Measurements from ENCODE around the gene MSMP.

Gene MSMP

DNA sequence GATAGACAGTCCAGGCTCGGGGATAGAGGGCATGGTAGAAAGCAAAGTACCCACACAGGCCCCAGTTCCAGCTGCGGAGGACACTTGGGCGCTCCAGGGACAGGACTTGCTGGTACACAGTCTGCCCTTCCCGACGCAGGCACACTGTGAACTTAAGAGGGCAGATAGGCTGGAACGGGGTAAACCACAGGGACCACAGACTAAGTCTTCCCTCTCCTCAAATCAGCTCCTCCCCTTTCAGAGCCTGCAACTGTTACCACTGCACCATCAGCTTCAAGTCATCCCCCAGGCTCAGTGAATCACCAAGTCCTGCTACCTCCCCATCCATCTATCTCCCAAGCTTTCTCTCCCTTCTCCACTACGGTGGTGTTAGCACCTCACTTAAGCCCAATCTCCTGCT, 12.3 kb downstream of the MSMP start:
- no peak for DNase-seq

DNA sequence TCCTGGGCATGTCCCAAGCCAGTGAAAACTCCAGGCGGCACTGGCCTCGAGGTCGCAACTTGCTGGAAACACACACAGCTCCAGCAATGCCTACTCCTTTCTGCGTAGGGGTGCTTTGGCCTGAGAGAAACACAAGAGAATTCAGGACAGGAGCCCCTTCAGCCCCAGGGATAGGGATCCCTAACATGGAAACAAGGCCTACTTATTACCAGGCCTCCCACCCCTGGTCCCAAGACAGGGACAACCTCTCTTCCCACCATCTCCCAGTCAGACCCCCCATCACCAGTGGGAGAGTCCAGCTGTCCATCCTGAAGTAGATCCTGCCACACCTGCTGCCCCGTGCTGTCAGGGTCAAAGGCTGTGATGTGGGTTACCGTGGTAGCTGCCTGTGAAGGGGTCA, 13.8 kb downstream of the MSMP start:
- DNase-seq, result no peak

DNA sequence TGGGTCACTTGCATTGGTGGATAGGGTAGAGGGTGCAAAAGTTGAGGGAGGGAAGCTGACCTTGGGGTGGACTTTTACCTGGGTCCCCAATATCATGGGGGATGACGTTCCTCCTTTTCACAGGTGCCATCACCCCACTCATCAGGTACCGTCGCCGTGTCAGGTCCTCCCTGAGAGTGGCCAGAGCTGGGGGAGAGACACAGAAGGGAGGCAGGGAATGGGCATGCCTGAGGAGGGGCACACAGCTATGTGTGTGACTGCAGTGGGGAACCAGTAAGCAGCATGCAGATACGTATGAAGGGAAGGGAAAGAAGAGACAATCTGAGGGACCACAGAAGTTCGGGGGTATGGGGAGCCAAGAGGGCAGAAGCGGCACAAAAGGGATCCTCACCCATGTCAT, 15.2 kb downstream of the MSMP start:
- DNase-seq, result no peak

DNA sequence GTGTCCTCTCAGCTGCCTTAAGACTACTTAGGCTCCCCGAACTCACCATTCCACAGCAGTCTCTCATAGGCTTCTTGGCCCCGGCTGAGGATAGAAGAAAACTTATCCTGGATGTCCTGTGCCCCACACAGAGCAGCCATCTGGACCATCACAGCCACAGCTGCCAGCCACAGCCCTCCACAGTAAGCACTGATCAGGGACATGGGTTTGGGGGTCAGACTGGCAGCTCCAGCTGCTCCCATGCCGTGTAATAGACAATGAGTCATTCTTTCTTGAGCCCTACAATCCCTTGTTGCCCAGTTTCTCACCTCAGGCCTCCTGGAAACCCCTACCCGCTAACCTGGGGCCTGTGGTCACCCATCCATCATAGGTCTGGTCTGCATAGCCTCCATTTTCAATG, 15.9 kb downstream of the MSMP start:
- peak in 1 of 2 experiments; percentile 36 for DNase-seq

DNA sequence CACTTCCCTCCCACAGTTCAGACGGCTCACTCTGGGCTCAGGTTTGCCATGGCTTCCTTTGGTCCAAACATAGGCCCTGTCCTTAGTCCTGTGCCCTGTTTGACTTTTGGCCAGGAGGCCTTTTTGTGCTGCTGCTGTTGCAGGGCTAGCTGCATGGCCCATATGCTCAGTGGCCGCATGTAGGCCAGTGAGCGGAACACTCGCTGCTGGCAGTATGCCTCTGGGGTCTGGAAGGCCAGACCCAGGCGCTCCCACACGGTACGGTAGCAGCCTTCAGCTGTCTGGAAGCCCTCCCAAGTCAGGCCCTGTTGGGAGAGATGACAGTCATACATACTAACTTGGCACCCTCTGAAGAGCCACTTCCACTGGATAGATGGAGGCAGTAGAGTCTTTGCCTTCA, 16.9 kb downstream of the MSMP start:
- no peak for DNase-seq

DNA sequence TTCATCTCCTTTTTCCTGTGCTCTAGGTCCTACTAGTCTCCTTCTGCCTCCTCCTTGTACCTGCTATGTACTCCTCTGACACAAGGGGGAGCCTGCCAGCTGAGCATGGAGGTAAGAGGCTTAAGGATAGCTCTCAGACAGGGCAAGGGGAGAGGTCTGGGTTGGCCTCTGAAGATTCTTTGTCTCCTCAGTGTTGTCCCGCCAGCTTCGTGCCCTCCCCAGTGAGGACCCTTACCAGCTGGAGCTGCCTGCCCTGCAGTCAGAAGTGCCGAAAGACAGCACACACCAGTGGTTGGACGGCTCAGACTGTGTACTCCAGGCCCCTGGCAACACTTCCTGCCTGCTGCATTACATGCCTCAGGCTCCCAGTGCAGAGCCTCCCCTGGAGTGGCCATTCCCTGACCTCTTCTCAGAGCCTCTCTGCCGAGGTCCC, 17.9 kb downstream of the MSMP start:
- DNase-seq, result peak; percentile 71 to 77

DNA sequence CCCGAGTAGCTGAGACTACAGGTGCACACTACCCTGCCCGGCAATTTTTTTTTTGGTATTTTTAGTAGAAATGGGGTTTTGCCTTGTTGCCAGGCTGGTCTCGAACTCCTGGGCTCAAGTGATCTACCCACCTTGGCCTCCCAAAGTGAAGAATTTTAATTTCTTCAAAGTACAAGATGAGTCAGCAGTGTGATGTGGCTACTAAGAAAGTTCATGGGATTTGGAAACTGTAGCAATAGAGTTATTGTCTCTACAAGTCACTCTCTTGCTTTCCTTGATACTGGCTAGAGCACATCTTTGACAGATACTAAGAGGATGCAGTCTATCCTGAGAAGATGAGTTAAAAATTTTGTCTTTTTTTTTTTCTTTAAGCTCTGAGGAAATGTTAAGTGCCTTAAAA, 20.0 kb downstream of the MSMP start:
- no peak for DNase-seq

DNA sequence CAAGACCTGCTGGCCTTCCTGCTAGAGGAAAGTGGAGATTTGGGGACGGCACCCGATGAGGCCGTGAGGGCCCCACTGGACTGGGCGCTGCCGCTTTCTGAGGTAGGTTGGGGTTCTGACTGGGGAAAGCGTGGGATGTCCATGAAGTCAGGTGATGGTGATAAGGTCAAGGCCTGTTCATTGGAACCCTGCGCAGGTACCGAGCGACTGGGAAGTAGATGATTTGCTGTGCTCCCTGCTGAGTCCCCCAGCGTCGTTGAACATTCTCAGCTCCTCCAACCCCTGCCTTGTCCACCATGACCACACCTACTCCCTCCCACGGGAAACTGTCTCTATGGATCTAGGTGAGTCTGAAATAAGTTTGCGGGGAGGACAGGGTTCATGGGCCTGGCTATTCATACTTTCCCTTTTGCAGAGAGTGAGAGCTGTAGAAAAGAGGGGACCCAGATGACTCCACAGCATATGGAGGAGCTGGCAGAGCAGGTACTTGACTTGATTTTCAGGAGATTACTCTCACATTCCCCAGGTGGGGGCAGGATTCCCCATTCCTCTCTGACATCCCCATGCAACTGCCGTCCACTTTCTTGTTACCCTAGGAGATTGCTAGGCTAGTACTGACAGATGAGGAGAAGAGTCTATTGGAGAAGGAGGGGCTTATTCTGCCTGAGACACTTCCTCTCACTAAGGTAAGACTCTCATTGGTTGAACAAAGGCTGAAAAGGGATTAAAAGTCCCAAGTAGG, 21.1 kb downstream of the MSMP start:
- peak; percentile 86 to 89 for DNase-seq

DNA sequence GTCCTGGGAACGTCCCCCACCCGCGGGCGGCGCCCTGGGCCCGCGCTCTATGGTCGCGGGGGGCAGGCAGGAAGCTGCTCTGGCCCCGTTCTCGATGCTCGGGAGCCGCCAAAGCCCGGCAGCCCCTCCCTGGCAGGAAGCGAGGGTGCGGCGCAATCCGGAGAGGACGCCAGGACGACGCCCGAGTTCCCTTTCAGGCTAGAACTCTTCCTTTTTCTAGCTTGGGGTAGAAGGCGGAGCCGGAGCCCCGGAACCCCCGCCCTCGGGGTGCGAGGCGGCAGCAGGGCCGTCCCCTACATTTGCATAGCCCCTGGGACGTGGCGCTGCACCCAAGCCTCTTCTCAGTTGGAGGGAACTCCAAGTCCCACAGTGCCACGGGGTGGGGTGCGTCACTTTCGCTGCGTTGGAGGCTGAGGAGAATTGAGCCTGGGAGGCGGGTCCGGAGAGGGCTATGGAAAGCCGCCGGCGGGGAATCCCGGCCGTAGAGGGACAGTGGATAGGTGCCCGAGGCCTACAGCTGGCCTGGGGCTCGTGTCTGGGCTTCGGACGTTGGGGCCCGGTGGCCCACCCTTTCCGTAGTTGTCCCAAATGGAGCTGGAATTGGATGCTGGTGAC, 21.8 kb downstream of the MSMP start, which contains the start of the genes CREB3 and TLN1:
Gene CREB3 (plus strand): TSS at position 482 of the 615 bp plus-strand sequence. CDS start 107 bp downstream, at position 589.
Gene TLN1 (minus strand): TSS at position 11 of the 615 bp plus-strand sequence. CDS start 6,501 bp downstream, outside the sequence.
- DNase-seq, result peak; percentile 95 to 97

DNA sequence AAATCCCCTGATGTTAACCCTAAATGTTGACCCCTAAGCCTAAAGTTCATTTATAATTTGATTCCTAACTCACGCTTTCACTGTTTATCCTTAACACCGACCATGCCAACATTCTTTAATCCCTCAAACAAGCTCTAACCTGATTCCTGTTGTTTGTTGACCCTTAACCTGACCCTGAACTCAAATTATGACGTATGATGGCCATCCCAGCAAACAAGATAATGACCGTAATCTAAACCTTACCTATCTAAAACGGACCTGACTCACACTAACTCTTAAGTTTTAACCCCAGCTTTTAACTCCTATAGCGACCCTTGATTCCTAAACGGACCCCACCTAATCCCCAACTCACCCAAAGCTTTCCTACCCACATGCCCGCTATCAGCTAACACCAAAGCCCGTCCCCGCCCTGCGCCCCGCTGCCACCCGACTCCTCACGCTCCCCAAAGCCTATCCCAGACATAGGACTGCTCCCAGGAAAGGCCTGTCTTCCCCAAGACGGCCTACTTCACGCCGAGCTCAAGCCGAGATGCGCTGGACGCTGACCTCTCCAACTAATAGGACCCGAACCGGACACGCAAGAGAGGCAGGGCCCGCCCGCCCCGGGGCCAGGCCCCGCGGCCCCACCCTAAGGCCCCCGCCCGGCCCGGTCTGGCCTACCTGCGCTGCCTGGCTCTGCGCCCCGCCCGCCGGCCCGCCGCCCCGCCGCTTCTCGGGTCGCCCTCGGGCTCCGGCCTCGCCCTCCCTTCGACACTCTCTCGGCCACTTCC, 22.5 kb downstream of the MSMP start:
- DNase-seq, result no peak

DNA sequence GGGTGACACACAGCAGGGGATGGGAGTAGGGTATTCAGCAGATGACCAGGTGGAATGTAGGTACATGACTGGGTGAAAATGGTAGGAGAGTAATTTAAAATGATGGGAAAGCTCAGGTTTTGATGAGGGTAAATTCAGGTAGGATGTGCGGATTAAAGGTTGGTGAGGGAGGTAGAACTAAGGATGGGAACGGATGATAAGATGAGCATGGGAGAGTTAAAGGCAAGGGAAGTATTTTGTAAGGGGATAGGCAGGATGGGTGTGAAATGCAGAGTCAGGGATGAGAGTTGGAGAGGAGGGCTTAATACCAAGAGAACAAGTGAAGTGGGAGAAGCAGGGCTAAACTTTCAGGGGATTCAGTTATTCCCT, 23.6 kb downstream of the MSMP start:
- no peak for DNase-seq

DNA sequence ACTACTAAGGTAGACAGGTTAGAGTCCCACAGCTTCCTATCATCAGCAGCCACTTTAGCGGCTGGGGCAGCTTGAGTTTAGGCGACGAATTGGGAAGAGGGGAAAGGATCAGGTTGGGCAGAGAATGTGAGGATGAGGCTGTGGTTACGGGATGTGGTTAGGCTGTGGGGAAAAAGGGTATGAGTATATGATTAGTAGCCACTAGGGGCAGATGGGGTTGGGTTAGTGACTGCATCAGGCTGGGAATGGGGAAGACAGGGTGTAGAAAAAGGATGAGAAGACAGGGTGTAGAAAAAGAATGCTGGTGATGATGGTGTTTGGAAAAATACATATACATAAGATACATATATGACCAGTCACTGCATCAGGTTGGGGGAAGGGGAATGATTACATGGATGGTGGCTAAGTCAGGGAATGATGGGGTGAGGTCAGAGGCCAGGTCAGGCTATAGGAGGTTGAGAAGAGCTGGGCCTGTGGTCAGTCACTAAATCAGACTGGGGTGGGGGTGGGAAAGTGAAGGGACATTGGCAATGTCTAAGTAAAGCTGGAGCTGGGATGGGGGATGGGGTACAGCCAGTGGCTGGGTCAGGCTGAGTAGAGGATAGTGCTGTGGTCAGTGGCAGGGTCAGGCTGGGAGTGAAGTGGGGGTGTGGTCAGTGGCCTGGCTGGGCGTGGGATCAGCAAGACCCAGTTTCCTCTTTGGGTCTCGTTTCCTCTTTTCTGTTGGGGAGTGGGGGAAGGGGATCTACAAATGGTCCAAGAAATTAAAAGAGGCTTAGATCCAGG, 24.2 kb downstream of the MSMP start:
- peak in 1 of 2 experiments; percentile 44 for DNase-seq

DNA sequence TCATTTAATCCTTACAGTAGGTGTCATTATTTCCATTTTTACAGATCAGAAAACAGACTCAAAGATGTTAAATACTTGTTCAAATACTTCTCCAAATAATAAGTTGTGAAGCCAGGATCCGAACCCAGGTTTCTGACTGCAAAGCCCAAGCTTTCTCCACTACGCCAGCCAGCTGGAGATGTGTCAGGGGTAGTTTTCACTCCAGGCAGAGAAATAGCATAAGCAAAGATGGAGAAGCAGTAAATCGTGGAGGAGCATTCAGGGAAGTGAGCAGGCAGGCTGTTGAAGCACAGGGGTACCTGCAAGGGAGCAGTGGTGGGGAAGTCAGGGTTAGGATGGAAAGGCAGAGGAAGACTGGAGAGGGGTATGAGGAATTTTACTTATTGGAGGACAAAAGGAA, 25.0 kb downstream of the MSMP start:
- no peak for DNase-seq

DNA sequence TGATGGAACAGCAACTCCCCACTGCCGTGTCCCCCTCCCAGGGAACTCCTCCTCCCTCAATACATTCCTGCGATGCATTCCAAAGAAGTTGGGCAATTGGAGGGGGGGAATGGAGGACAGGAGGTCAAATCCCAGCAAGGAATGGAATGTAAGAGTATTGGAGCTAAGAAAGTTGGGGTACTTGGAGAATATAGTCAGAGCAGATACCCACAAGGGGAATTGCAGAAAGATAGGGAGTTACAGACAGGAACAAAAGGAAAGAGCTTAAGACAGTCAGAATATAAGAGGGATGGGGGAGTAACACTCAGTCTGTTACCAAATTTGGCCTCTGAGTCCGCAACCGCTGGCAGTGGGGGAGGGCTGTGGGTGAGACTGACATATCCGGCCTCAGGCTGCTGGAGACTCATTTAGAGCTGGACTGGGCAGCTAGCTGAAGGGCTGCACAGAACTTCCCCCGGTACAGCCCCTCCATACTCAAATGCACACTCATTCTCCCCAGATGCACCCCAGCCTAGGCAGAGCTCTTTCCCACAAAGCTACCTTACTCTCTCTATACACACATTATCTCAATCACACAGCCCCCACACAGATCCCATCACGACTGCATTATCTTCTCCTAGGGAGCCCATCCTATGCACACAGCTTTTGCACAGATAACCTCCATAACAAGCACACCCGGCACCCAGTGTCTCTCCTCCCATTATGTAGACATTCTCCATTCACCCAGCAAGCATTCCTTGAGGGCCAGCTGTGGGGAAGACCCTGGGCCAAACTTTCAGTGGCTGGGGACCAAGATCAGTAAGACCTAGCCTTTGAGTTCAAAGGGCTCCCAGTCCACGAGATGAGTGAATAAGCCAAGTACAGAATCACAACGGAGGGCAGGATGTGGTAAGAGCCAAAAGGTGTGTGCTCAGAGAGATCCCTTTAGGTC, 25.8 kb downstream of the MSMP start:
- DNase-seq, result no peak

DNA sequence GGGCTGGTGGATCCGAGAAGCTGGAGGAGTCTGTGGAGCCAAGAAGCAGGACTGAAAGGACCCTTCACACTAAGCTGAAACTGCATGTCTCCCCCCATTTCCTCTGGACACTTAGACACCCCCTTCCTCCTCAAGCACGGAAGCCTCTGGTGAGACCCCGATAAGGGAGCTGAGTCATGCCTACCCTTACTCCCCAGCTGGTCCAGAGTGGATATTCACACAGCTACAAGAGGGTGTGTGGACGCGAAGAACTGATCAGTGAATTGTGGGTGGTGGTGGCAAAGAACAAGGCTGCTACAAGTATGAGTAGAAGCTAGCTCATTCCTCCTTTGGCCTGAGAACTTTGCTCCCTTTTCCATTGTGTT, 26.4 kb downstream of the MSMP start:
- no peak for DNase-seq

DNA sequence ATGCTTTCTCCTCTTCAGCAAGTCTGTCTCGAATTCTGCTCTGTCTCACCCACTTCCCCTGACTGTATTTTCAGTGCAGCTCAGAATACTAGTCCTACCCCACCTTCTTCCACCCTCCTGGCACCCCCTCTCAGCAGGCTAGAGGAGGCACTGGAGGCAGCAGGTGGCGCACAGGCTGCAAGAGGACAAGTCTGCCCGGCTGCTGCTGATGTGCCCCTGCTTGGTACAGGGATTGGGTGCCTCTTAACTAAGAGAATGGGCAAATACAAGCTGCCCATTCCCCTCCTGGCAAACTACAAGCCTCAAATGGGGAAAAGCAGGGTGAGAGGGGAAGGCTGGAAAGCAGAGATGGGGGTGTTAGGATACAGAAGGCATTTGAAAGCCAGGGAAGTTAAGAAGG, 27.1 kb downstream of the MSMP start:
- no peak for DNase-seq

DNA sequence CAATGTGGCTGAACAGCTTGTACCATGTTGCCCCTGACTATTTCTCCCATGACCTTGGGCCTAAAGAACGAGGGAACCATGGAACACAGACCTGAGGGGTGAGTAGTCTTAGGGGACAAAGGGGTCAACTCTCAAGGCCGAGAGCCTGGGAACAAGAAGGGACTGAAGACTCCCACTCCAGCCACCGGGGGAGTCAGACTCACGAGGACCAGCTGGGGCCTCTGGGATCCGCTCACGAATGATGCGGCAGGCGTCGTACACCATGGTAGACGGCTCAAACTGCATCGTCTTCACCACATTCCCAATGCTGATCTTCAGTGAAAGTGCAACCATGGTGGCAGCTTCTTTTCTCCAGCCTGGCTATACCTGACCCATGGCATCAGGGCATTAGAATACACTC, 28.7 kb downstream of the MSMP start:
- no peak for DNase-seq

DNA sequence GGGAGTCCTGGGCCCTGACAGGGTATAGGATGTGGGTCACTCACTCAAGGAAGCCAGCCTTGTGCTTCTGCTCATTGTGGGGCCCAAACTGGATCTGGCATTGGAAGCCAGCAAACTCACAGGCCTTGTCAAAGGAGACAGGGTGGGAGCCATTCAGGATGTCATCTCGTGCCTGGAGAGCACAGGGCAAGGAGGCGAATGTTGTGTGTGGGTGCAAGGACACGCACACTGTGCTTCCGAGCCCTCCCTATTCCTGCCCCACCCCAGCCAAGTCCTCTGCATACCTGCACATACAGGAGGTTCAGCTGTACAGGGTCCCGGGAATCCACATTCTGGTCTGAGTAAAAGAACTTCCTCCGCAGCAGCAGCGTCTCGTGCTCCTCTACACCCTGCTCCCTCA, 30.2 kb downstream of the MSMP start:
- DNase-seq, result no peak

DNA sequence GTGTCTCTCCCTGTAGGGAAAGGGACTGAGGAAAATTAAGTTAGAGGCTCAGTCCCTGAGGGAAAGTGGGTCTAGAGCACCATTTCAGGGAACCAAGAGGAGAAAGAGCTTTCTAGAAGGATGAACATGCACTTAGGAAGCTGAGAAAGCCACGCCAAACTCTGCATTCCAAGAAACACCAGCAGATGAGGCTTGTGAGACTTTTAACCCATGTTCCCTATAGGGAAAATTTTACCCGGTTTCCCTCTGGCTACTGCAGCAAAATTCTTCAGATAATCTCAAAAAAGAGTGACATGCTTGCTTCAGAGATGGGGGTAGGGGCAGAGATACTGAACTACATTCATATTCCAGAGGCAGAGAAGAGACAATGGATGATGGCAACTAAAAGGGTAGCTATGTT, 30.6 kb downstream of the MSMP start:
- no peak for DNase-seq

DNA sequence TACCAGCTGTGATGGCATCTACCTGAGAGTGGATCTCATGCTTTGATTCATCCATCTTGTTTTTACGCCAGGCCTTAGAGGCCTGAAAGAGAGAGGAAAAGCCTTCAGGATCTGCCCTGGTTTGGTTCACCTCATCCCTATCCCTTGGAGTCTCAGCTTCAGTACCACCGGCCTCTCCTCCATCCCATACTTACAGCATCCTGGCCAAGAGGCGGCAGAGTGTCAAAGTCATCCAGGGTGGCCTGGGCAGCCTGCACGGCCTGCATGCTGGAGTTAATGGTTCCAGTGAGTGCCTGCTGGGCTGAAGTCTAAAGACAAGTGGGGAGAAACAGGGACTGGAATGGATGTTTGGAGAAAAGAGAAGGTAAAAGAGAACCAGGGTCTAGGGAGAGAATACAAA, 34.5 kb downstream of the MSMP start:
- no peak for DNase-seq

DNA sequence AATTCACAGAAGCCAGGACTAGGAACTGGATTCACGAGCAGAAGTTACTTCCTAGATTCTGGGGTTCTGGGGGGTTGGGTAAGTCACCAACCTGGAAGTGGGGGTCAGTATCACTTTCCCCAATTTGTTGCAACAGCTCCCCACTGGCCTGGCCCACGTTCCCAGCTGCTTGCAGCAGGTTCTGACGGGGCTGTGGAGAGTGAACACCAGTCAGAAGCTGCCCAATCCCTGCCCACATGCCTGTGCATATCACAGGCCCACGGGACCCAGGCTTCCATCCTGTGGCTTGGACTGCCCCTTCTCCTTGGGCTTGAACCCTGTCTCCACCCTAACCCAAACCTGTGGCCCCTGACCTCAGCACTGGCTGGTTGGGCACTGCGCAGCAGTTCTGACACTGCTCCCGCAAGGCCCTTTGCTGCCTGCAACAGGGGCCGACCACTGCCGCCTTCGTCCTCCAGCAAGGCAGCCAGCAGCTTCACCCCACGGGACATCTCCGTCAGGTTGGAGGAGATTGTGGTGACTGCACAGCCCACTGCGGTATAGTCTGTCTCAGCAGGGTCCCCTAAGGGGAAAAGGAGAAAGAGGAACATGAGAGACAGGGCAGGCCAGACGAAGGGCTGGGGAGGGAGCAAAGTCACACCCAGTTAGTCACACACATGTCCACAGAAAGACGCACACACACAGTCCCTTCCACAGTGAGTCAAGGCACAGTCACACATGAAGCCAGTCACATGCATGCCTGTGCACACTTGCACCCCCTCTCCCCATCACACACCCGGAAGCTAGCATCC, 35.2 kb downstream of the MSMP start:
- DNase-seq, result no peak

Measured in NCI-H524 (cell line).